Mononuclear cell (primary cell): ENCODE data around the gene NUP62. TPM values are rescaled to one million over a fixed set of nuclear protein-coding genes. Genes with fewer than 3 reads are reported as not detected.
"Not testable (repeated sequence)": the region's sequence is repeated elsewhere in the genome, so short reads cannot be mapped to it uniquely, and the experiment has no call there.

Experiments
- H3K27me3 ChIP-seq: 2 replicates; pipeline ENCODE4 v1.6.0; 2011; ENCODE audit warnings: low read length, control low read depth; ENCODE audit not compliant: insufficient read depth
- H3K4me1 ChIP-seq: 2 replicates; pipeline ENCODE4 v1.5.1; 2011; ENCODE audit warnings: mild to moderate bottlenecking, low read length, control low read depth; ENCODE audit not compliant: insufficient read depth
- H3K4me3 ChIP-seq: 2 replicates; pipeline ENCODE4 v1.5.1; 2011; ENCODE audit warnings: mild to moderate bottlenecking, low read length, moderate library complexity
- H3K9me3 ChIP-seq: 2 replicates; pipeline ENCODE4 v1.5.1; 2011; ENCODE audit warnings: low read depth, mild to moderate bottlenecking, control low read depth, low read length
- total RNA-seq: library from RNA; depleted of rRNA; stranded (reverse); fragments of >200 nt; gene quantifications from one replicate; pipeline ENCODE4 v1.2.3, GENCODE V29; 2012

NUP62 gene
- total RNA-seq, 1 donor: 21.8 TPM

DNA sequence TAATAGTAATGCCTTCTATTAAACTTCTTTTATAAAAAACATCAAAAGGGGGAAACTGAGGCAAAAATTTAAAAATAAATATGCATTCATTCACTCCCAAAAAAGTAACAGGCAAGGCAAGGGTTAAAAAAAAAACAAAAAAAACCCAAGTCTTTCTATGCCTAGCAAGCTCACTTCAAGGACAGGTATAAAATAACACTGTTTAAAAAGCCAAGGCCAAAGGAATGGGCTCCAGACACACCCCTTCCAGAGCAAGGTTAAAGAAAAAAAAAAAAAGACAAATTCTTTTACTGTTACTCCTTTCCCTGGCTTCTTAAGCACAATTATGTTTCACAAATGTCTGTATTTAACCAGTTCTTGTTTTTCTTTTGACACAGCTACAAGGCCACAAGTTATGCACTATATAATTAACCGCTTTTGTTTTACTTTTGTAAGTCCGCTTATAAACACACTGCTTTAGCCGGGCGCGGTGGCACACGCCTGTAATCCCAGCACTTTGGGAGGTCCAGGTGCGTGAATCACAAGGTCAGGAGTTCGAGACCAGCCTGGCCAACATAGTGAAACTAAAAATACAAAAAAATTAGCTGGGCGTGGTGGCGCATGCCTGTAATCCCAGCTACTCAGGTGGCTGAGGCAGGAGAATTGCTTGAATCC lies 28.1 kb upstream of the NUP62 start:
- no peak overlapping the region for H3K4me3 ChIP-seq
- no peaks in the 10 kb centered on the region for H3K27me3 ChIP-seq
- H3K4me1 ChIP-seq: peaks cover 54% of the 10 kb centered on the region
- no peaks in the 10 kb centered on the region for H3K9me3 ChIP-seq

DNA sequence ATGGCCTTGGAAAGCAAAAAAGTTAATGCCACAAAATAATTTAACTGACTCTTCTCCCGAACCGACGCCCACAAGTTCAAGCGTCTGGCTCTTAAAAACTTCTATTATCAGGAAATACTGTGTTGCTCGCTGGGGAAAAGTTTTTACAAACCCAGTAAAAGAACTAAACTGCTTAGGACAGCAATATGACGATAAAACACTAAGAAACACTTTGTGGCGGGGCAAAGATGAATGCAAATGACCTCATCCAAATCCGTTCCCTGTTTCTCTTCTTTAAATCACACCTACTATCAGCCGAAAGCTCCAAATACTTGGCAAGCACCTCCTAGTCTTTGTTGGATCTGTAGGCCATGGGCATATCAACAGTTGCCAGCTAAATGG lies 26.8 kb upstream of the NUP62 start:
- Histone ChIP-seq H3K4me1 (peaks cover 55% of the 10 kb centered on the region), H3K27me3 (no peaks in the 10 kb centered on the region), H3K9me3 (no peaks in the 10 kb centered on the region), H3K4me3 (no peak overlapping the region)

DNA sequence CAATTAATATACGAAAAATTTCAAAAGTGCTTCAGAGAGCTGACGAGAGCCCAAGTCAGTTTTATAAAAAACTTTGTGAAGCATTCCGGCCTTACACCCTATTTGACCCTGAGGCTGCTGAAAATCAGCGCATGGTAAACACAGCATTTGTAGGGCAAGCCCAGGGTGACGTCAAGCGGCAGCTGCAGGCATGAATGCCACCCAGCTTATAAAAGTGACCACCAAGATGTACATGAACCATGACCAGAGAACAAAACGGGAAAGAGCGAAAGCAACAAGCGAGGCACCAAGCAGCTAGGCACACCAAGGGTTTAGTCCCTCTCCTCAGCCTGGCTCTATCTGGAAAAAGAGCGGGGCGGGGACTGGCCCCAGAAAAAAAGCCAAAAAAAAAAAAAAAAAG lies 25.6 kb upstream of the NUP62 start:
- Histone ChIP-seq H3K4me1 (peaks cover 55% of the 10 kb centered on the region), H3K4me3 (no peak overlapping the region), H3K9me3 (no peaks in the 10 kb centered on the region), H3K27me3 (no peaks in the 10 kb centered on the region)

DNA sequence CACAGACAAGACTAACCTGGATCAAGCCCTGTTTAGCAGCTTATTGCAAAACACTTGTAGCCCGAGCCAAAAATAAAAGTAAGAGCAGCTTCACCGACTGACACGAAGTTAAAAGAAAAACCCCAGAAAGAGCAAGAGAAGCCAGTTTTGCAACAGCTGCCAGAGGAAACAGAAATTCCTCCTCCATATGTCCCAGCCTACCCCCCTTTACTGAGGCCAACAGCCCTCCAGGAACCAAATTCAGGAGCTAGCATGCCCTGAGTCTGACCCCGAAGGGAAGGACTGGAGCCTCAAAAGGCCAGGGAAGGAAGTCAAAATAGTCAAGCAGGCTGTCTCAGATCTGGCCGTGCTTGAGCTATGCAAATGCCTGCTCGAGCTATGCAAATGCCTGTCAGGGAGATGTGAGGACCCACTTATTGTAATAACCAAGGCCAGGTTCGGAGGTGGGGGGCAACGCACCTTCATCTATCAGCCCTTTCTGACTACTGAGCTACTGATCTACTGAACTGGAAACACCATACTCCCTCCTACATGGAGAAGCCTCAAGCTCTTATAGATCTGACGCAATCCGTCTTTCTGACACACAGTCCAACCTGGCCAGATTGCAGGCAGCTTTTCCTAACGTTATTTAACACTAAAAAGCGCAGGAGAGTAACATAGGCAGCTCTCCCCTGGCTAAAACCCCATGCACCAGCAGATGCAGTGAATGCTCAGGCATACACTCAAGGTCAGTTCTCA lies 25.0 kb upstream of the NUP62 start:
- Histone ChIP-seq H3K27me3 (no peaks in the 10 kb centered on the region), H3K4me1 (peaks cover 55% of the 10 kb centered on the region), H3K9me3 (no peaks in the 10 kb centered on the region), H3K4me3 (no peak overlapping the region)

DNA sequence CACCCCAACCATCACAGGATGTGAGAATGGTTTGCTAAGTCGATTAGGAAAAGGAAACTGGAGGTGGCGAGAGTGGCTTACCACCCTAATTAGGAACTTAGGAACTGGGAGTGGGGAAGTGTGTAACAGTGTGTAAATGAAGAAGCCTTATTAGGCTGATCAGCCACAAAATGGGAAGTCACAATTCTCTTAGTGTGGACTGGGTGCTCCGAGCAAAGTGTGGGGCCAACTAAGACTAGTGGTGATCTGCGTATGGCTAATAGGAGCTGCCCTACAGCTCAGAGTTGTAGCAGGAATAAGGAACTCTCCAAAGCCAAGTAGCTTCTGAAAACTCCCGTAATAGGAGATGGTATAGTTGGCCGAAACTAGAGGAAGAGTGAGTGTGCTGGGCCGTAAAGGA lies 24.1 kb upstream of the NUP62 start:
- H3K4me1 ChIP-seq: peaks cover 55% of the 10 kb centered on the region
- H3K27me3 ChIP-seq: no peaks in the 10 kb centered on the region
- no peak overlapping the region for H3K4me3 ChIP-seq
- H3K9me3 ChIP-seq: no peaks in the 10 kb centered on the region

DNA sequence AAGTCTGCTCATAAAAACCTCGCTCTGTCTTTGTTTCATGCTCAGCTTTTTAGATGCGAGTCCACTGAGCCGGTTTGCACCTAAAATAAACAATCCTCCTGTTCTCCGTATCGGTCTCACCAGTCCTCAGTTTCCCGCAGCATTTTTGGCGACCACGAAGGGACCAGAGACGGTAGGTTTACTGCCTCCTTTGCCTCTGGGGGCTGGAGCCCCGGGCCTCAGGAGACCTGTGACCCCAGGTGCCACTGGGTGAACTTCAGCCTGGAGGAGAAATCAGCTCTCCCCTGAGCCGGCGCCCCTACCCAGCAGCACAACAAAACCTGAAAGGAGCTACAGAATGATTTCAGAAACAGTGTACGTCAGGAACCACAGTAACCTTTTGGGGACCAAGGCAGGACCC lies 23.6 kb upstream of the NUP62 start:
- no peak overlapping the region for H3K4me3 ChIP-seq
- no peaks in the 10 kb centered on the region for H3K9me3 ChIP-seq
- H3K4me1 ChIP-seq: peaks cover 55% of the 10 kb centered on the region
- H3K27me3 ChIP-seq: no peaks in the 10 kb centered on the region

GRCh38 chr19:49952479-49952836 lies 23.2 kb upstream of the NUP62 start:
- H3K4me3 ChIP-seq: no peak overlapping the region
- H3K9me3 ChIP-seq: no peaks in the 10 kb centered on the region
- H3K27me3 ChIP-seq: no peaks in the 10 kb centered on the region
- H3K4me1 ChIP-seq: peaks cover 54% of the 10 kb centered on the region

GRCh38 chr19:49951806-49952478 lies 22.6 kb upstream of the NUP62 start:
- no peaks in the 10 kb centered on the region for H3K9me3 ChIP-seq
- peaks cover 50% of the 10 kb centered on the region for H3K4me1 ChIP-seq
- no peaks in the 10 kb centered on the region for H3K27me3 ChIP-seq
- no peak overlapping the region for H3K4me3 ChIP-seq

DNA sequence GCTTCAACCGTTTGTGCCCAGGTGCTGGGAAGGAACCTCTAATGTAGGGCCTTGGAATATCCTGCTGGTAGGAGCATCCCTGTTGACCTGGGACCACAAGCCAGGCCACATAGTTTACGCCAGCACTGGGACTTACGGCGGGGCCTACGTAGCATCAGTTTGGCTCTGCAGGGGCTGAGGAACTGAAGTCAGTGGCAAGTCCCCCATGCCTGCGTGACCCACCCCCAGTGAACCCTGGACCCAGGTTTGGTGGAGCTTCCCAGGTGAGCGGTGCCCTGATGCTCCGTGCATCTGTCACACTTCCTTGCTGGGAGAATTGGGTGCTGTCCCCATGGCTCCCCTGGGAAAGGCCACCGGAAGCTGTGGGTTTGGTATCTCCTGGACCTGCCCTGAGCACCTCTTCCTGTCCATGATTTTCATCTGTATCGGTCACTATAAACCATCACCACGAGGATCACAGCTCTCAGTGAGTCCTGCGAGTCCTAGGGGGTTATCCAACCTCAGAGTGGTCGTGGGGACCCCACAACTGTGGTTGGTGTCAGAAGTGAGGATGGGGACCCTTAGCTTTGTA lies 21.7 kb upstream of the NUP62 start:
- H3K9me3 ChIP-seq: no peaks in the 10 kb centered on the region
- no peaks in the 10 kb centered on the region for H3K27me3 ChIP-seq
- H3K4me1 ChIP-seq: peaks cover 47% of the 10 kb centered on the region
- H3K4me3 ChIP-seq: no peak overlapping the region

GRCh38 chr19:49950590-49950948 lies 21.3 kb upstream of the NUP62 start:
- no peaks in the 10 kb centered on the region for H3K27me3 ChIP-seq
- peaks cover 44% of the 10 kb centered on the region for H3K4me1 ChIP-seq

DNA sequence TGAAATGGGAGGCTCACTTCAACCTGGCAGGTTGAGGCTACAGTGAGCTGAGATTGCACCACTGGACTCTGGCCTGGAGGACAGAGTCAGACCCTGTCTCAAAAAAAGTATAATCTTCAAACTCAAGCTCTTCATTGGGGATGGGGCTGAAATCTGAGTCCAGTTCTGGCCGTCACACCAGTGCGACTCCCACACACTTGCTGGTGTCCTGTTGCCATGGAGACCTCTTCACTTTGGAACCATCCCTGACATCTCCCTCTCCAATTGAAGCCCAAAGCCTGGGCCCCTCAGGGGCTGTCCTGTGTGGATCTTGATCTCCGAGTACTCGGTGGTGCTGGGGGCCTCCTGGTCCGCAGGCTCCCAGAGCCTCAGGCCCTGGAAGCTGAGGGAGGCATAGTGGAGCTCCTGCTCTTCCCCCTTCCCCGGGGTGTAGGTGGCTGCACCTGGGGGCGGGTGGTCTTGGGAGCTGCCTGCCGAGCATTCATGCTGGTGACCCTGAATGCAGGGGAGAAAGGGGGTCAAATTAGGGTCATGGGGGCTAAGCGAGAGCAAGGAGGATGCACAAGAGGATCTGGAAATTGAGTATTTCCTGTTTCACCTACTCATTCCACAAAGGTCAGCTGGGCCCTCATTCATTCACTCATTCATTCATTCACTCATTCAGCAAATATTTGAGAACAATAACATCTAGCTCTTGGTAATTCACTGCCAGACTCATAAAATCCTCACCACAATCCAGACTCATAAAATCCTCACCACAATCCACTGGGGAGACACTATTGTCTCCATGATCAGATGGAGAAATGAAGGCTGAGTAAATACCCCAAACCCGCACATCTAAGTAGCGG lies 20.7 kb upstream of the NUP62 start:
- H3K4me1 ChIP-seq: peaks cover 44% of the 10 kb centered on the region
- H3K9me3 ChIP-seq: no peaks in the 10 kb centered on the region
- H3K4me3 ChIP-seq: no peak overlapping the region
- no peaks in the 10 kb centered on the region for H3K27me3 ChIP-seq

More at GRCh38 chr19:49950590-49950948, 21.3 kb upstream of the NUP62 start:
- no peak overlapping the region for H3K4me3 ChIP-seq
- no peaks in the 10 kb centered on the region for H3K9me3 ChIP-seq

GRCh38 chr19:49946415-49946814 lies 17.1 kb upstream of the NUP62 start:
- H3K4me1 ChIP-seq: peaks cover 16% of the 10 kb centered on the region
- no peaks in the 10 kb centered on the region for H3K9me3 ChIP-seq
- no peak overlapping the region for H3K4me3 ChIP-seq
- H3K27me3 ChIP-seq: no peaks in the 10 kb centered on the region

GRCh38 chr19:49944567-49944966 lies 15.3 kb upstream of the NUP62 start:
- H3K4me3 ChIP-seq: not testable (repeated sequence)

DNA sequence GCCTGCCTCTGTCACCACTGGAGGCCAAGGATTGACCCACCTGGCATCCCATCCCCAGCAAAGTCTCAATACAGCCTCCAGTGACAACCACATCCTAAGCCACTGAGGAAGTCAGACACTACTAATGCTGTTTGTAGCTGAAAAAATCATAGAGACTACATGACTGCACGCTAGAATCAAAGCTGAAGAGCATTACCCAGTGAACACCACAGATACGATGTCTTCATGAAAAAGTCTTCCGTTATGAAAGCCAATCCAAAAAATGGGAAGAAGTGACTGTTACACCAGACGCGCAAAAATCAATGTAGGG lies 11.1 kb upstream of the NUP62 start:
- no peaks in the 10 kb centered on the region for H3K27me3 ChIP-seq
- no peaks in the 10 kb centered on the region for H3K9me3 ChIP-seq
- peaks cover 24% of the 10 kb centered on the region for H3K4me1 ChIP-seq
- no peak overlapping the region for H3K4me3 ChIP-seq

More at GRCh38 chr19:49944567-49944966, 15.3 kb upstream of the NUP62 start:
- not testable (repeated sequence) for H3K27me3 ChIP-seq, H3K9me3 ChIP-seq
- peaks cover 16% of the 10 kb centered on the region for H3K4me1 ChIP-seq
